ENCODE measurements around the gene SCAF1. TPM values are rescaled to one million over a fixed set of nuclear protein-coding genes. Genes with fewer than 3 reads are reported as not detected.

Gene SCAF1
- total and polyA plus RNA-seq, 2 donors (not counting 1 experiment from before 2014, with no cell fraction given), result 17.1 to 68.3 TPM

GRCh38 chr19:49684983-49685553 lies 43.1 kb downstream of the SCAF1 start:
- H3K27ac Mint-ChIP-seq, result no peak overlapping the region
- no peak overlapping the region for H3K4me2 ChIP-seq (replicated peaks; ENCODE audit: low read depth, low read length, poor library complexity, severe bottlenecking)
- intact Hi-C loops (cut with micrococcal nuclease), result no loop called here
- POLR2A ChIA-PET, result interaction anchor here (0.6 kb wide), 1 partner anchor 9 kb away, joined by 3 read pairs; no protein-coding TSS in a partner anchor
- ATAC-seq (ENCODE audit: low read depth) (no peak), DNase-seq (no peak)
- no peak overlapping the region for H2AFZ ChIP-seq (ENCODE audit: insufficient read depth, low read depth, low read length, poor library complexity, severe bottlenecking)
- no peak overlapping the region for H3K4me3 ChIP-seq (ENCODE audit: control extremely low read depth in 1 of 5, extremely low read depth in 1 of 5, insufficient read depth in 1 of 5, low read depth in 2 of 5, low read length in 4 of 5)
- H3K36me3 ChIP-seq (replicated peaks in 1 of 2; ENCODE audit: control extremely low read depth in 1 of 2, control insufficient read depth in 1 of 2, extremely low read depth in 1 of 2, insufficient read depth in 2 of 2, low read length in 1 of 2), result peaks cover 0 to 64% of the 10 kb centered on the region in 2 experiments
- no peak overlapping the region for H3K4me3 Mint-ChIP-seq
- peaks cover 19% of the 10 kb centered on the region for H3K4me1 Mint-ChIP-seq
- H3K79me2 ChIP-seq (ENCODE audit: control insufficient read depth, insufficient read depth, low read length), result peaks cover 32% of the 10 kb centered on the region
- peaks cover 3% of the 10 kb centered on the region for H3K27me3 Mint-ChIP-seq
- TF ChIP-seq EZH2 (IDR thresholded peaks at IDR 0.05; ENCODE audit: borderline replicate concordance, insufficient read depth, low read depth, low read length, poor library complexity, severe bottlenecking) (no peak), CTCF (IDR thresholded peaks at IDR 0.05) (no peak)
- WGBS (ENCODE audit: insufficient coverage), result 99% methylated on average over 13 of the region's 13 CpGs
- peaks cover 0 to 8% (median 4%) of the 10 kb centered on the region in 4 experiments for H3K27me3 ChIP-seq (replicated peaks in 1 of 4; ENCODE audit: control extremely low read depth in 1 of 4, control insufficient read depth in 3 of 4, insufficient read depth in 4 of 4, low read length in 3 of 4)
- no peak overlapping the region for H3K9ac ChIP-seq (ENCODE audit: low read length)
- H4K20me1 ChIP-seq (ENCODE audit: control insufficient read depth, insufficient read depth, low read length, poor library complexity, severe bottlenecking), result peaks cover 75% of the 10 kb centered on the region
- no peak overlapping the region for H3K27ac ChIP-seq (ENCODE audit: low read length in 2 of 2)
- peaks cover 16 to 19% of the 10 kb centered on the region in 2 donors for H3K4me1 ChIP-seq (ENCODE audit: control insufficient read depth in 2 of 2, insufficient read depth in 2 of 2, low read length in 2 of 2)
- CTCF ChIA-PET, result interaction anchor here (1.3 to 1.4 kb wide), 3 partner anchors 9 to 182 kb away, joined by 3 to 5 read pairs (median 4); no protein-coding TSS in a partner anchor
- peaks cover 0 to 7% (median 0%) of the 10 kb centered on the region in 3 donors for H3K9me3 ChIP-seq (ENCODE audit: control extremely low read depth in 1 of 3, control insufficient read depth in 2 of 3, insufficient read depth in 1 of 3, low read length in 2 of 3)
- H3K9me3 Mint-ChIP-seq (ENCODE audit: insufficient read depth), result no peaks in the 10 kb centered on the region

GRCh38 chr19:49685845-49686332 lies 43.9 kb downstream of the SCAF1 start:
- peaks cover 18% of the 10 kb centered on the region for H3K4me1 Mint-ChIP-seq
- Histone ChIP-seq H3K9ac (ENCODE audit: low read length) (no peak overlapping the region), H3K4me3 (ENCODE audit: control extremely low read depth in 1 of 5, extremely low read depth in 1 of 5, insufficient read depth in 1 of 5, low read depth in 2 of 5, low read length in 4 of 5) (no peak overlapping the region), H3K36me3 (replicated peaks in 1 of 2; ENCODE audit: control extremely low read depth in 1 of 2, control insufficient read depth in 1 of 2, extremely low read depth in 1 of 2, insufficient read depth in 2 of 2, low read length in 1 of 2) (peaks cover 0 to 61% of the 10 kb centered on the region in 2 experiments), H2AFZ (ENCODE audit: insufficient read depth, low read depth, low read length, poor library complexity, severe bottlenecking) (no peak overlapping the region), H3K4me2 (replicated peaks; ENCODE audit: low read depth, low read length, poor library complexity, severe bottlenecking) (no peak overlapping the region), H3K79me2 (ENCODE audit: control insufficient read depth, insufficient read depth, low read length) (peaks cover 24% of the 10 kb centered on the region), H3K4me1 (ENCODE audit: control insufficient read depth in 2 of 2, insufficient read depth in 2 of 2, low read length in 2 of 2) (peaks cover 17 to 19% of the 10 kb centered on the region in 2 donors), H3K9me3 (ENCODE audit: control extremely low read depth in 1 of 3, control insufficient read depth in 2 of 3, insufficient read depth in 1 of 3, low read length in 2 of 3) (peaks cover 0 to 8% (median 0%) of the 10 kb centered on the region in 3 donors), H3K27ac (ENCODE audit: low read length in 2 of 2) (no peak overlapping the region), H3K27me3 (replicated peaks in 1 of 4; ENCODE audit: control extremely low read depth in 1 of 4, control insufficient read depth in 3 of 4, insufficient read depth in 4 of 4, low read length in 3 of 4) (peaks cover 0 to 16% (median 8%) of the 10 kb centered on the region in 4 experiments), H4K20me1 (ENCODE audit: control insufficient read depth, insufficient read depth, low read length, poor library complexity, severe bottlenecking) (peaks cover 72% of the 10 kb centered on the region)
- DNase-seq (no peak), ATAC-seq (ENCODE audit: low read depth) (no peak)
- CTCF ChIA-PET, result interaction anchor here (1.3 to 1.4 kb wide), 3 partner anchors 10 to 183 kb away, joined by 3 to 5 read pairs (median 4); no protein-coding TSS in a partner anchor
- no peak overlapping the region for H3K4me3 Mint-ChIP-seq
- H3K9me3 Mint-ChIP-seq (ENCODE audit: insufficient read depth), result no peaks in the 10 kb centered on the region
- TF ChIP-seq EZH2 (IDR thresholded peaks at IDR 0.05; ENCODE audit: borderline replicate concordance, insufficient read depth, low read depth, low read length, poor library complexity, severe bottlenecking), result no peak
- TF ChIP-seq CTCF (IDR thresholded peaks at IDR 0.05), result no peak
- 95% methylated on average over 23 of the region's 23 CpGs for WGBS (ENCODE audit: insufficient coverage)
- POLR2A ChIA-PET, result interaction anchor here (0.6 kb wide), 1 partner anchor 10 kb away, joined by 3 read pairs; no protein-coding TSS in a partner anchor
- no peak overlapping the region for H3K27ac Mint-ChIP-seq
- peaks cover 10% of the 10 kb centered on the region for H3K27me3 Mint-ChIP-seq
- intact Hi-C loops (cut with micrococcal nuclease), result no loop called here
